NCI-H2107 treated with DMSO at 0.1 percent for 48 hours (cell line): ENCODE results near the gene SYT2.
A peak's percentile ranks its signal among the peaks of the same experiment; 100 is the strongest.

ENCODE experiments used
- DNase-seq: peaks from one replicate; lab custom pipeline; 2025; ENCODE audit not compliant: unreplicated experiment; lab: John Stamatoyannopoulos, UW

The SYT2 gene

GRCh38 chr1:202706851-202707250 is 3.4 kb downstream of the SYT2 start:
- DNase-seq = no peak

- no peak for DNase-seq
Measured at GRCh38 chr1:202704601-202705000, 5.7 kb downstream of the SYT2 start.

DNA sequence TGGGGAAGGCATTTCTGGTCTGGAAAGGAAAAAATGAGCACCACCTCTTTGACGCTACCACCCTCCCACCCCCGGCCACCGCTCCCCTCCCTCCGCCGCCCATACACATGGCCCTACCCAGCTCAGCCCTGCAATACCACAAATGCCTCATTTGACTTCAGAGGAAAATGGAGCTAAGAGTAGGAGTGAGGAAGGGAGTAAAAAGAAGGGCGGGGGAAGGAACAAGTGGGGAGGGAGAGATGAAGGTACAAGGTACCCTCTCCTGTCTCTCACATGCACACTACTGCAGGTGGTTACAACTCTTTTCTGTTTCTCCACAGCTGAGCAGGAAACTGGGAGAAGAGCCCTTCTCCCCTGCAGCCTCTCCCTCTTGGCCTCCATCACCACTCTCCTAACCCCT is 7.1 kb downstream of the SYT2 start:
- DNase-seq = no peak

DNA sequence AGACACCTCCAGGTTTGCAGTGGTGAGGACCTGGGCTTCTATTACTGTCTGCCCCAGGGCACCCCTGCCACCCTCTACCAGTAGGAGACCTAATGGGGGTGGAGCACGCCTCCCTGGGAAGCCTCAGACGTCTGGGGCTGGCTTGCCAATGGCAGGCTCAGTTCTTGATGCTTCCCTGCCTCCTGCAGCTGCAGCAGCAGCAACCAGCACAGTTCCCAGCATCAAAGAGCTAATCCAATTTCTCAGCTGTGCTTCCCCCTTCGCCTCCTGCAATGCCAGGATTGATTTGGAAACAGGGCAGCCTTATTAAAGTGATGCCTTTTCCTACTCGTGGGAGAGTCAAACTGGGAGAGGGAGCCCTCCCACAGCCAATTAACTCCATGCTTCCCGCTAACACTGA is 8.2 kb downstream of the SYT2 start:
- no peak for DNase-seq

- DNase-seq = no peak
Measured at GRCh38 chr1:202701200-202701599, 9.1 kb downstream of the SYT2 start.

DNA sequence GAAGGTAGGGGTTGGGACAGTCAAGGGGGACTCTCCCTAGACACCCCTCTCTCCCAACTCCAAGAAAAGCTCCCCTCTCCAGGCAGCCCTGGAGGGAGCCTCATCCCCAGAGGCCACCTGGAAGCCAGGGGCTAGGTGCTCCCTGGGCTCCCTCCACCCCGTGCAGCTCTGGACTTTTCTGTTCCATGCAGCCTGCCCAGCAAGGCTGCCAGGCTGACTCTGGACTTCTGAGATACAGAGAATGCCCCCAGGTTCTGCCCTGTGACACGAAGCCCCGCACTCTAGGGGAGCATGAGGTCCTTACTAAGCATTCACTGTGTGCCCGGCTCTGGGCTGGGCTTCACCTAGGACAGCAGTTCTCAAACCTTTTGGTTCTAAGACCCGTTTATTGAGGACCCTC is 10.2 kb downstream of the SYT2 start:
- DNase-seq = no peak

GRCh38 chr1:202698276-202698675 is 12.0 kb downstream of the SYT2 start:
- no peak for DNase-seq

GRCh38 chr1:202697038-202697437 is 13.2 kb downstream of the SYT2 start:
- DNase-seq = peak; percentile 42

GRCh38 chr1:202694314-202694713 is 15.9 kb downstream of the SYT2 start:
- peak; percentile 69 for DNase-seq

DNA sequence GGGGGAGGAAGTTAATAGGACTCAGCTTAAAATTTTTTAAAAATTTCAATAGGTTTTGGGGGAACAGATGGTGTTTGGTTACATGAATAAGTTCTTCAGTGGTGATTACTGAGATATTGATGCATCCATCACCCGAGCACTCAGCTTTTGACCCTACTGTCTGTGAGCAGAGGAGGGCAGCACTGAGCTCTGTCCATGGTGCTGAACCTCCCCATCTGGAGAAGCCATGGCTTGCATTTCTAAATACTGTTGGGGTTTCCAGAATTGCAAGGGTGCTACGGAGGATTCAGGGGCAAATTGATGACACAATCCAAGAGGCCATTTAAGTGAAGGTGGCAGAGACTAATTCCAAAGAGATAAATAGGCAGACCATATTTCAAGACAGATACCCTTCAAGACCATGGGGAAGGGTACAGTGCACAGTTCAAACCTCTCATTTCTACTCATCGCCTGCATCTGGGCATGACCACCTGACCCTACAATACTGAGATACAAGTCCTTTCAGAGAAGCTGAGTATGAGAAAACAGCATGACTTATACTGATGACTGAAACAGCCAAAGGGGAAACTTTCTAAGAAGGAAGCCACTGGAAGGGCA is 17.2 kb downstream of the SYT2 start:
- no peak for DNase-seq

DNA sequence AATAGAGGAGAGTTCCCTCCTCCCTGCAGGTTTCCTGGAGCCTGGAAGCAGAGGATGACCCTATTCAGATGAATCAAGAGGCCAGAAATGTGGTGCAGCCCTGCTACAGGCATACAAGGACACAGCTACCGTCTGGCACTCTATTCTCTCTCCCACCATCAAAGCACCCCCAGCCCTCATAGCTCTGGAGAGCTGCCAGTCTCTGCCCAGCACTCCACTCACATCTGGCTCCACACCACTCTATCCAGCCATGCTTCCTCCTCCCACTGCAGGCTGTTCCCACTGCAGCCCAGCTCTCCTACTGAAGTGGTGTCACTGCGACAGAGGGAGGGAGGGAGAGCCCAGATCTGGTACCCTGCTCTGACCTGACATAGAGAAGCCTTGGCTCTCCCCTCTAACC is 18.4 kb downstream of the SYT2 start:
- DNase-seq = peak; percentile 27

DNA sequence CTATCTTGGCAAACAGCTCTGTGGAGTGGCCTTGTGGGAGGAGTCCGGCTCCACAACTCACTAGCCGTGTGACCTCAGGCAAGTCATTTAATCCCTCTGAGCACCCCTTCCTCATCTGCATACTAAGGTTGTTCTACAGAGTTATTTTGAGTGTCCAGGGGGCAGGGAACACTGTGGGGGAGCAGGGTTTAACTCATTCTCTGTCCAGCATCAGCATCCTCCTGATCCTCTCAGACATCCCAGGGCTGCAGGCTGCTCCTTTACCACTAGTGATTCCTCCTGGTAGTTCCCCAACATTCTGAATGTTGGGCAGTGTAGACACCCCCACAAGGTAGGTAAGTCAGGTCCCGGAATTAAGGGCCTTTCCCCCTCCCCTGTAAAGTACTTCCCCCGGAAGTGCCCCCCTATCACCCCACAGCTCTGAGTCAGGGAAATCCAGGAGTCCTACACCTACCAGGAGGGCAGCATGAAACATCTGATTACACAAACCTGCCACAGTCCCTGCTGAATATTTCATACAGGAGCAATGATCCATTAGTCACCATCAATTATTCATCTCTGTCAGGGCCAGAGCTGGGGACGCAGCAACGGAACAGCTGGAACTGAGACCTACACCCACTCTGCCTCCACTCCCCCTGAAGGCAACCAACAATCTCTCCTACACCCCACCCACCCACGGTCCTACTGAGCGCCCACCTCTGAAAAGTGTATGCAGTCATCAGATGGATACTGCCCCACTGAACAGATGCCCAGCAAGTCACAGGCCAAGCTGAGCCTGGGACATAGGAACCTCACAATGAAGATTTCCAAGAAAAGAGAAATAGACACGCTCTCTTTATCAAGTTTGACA is 20.5 kb downstream of the SYT2 start:
- no peak for DNase-seq

GRCh38 chr1:202689082-202689481 is 21.2 kb downstream of the SYT2 start:
- peak; percentile 18 for DNase-seq

GRCh38 chr1:202688401-202688800 is 21.9 kb downstream of the SYT2 start:
- DNase-seq = no peak

- DNase-seq = no peak
Measured at GRCh38 chr1:202687798-202688197, 22.5 kb downstream of the SYT2 start.

- no peak for DNase-seq
Measured at GRCh38 chr1:202687370-202687769, 22.9 kb downstream of the SYT2 start.

DNA sequence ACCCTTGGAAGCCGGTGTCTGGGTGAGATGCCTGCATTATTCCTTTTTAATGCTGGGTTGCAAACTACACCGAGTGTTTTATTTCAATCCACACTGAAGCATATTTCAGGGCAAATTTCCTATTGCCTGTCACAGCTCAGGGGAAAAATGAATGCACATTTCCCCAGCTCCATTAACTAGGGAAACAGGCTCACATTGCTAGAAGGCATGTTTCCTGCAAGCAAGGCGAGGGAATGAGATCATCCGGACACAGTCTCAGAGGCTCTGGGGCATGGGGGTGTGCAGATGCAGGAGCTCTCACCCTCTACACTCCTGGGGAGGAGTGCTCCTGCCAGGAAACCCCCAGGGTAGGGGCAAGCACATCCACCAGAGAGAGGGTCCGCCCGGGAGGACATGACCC is 24.6 kb downstream of the SYT2 start:
- no peak for DNase-seq

GRCh38 chr1:202684716-202685115 is 25.5 kb downstream of the SYT2 start:
- no peak for DNase-seq

- DNase-seq = no peak
Measured at GRCh38 chr1:202683029-202683428, 27.2 kb downstream of the SYT2 start.

DNA sequence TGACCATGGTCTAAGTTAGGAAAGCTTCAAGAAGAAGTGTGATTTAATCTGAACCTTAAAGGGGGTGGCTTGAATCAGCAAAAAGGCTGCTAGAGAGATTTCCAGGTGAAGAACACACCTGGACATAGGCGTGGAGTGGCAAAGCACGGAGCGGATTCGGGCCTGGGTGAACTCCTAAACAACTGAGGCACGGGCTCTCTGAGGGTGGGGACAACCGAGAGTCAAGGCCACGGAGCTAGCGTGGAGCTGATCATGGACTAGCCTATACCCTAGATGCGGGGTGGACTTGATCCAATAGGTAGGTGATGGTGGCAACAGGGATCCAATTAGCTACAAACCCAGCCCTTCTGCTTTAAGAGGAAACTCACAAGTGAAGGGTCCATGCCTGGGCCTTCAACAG is 27.8 kb downstream of the SYT2 start:
- no peak for DNase-seq

DNA sequence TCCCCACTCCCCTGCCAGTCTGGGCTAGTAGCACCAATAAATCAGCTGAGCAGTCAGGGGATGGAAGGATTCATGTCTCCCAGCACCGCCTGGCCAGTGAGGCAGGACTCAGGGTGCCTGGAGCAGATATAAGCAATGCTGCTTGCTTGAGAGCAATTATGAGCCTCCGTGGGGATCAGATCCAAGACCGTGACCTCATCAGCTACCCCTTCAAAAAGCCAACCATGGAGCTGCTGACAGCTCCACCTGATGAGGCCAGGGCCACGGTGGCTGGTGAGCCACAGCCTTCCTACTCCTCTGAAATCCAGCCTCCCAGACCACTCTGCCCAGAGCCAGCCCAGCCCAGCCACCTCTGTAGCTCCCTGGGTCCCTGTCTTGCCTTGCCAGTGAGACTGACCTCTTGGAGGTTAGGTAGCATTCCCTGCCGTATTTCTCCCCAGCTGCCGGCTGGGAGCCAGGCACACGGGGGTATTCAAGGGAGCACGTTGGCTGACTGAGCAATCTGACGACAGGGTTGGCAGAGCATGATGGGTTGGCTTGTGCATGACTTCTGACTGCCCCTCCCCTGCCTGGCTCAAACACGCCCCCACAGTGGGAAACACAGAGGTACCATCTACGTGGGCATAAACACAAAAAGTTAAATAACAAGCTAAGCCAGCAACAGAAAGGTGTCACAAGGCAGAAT is 28.4 kb downstream of the SYT2 start:
- DNase-seq = no peak
